ENCODE measurements around the gene CMBL. TPM values are rescaled to one million over a fixed set of nuclear protein-coding genes. Genes with fewer than 3 reads are reported as not detected.

The CMBL gene
- total and polyA plus RNA-seq, 7 donors: 8.1 to 261 (median 21.3) TPM

DNA sequence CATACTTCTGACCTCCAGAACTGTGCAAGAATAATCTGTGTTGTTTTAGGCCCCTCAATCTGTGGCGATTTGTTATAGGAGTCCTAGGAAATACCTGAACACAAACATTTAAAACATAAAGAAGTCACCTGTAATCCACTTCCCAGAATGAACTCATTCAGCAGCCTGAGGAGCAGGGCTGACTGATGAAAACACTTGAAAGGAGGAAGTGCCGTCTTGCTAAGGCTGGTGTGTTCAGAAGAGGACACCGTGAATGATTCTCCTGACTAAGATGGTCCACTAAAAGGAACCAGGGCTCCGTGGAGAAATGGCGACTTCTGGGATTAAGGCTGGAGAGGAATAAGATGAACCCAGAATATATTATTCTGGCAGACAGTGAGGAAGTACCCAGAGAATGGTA lies 27.1 kb upstream of the CMBL start:
- Histone ChIP-seq H3K27me3 (no peaks in the 10 kb centered on the region), H3K4me1 (peaks cover 0 to 50% (median 43%) of the 10 kb centered on the region in 4 donors), H3K4me3 (no peak overlapping the region), H3K9me3 (no peaks in the 10 kb centered on the region), H3K36me3 (no peaks in the 10 kb centered on the region), H3K27ac (no peak overlapping the region)
- TF ChIP-seq CTCF (IDR thresholded peaks at IDR 0.05): no peak
- no peak for TF ChIP-seq POLR2A (IDR thresholded peaks at IDR 0.05)
- TF ChIP-seq EP300 (IDR thresholded peaks at IDR 0.05): no peak
- no peak for TF ChIP-seq POLR2AphosphoS5 (IDR thresholded peaks at IDR 0.05)
- intact Hi-C loops (cut with DNase I): loop anchor here (10.0 kb wide), 1 partner anchor 50 kb away; no protein-coding TSS in a partner anchor
- no peak for DNase-seq
- 71 to 89% methylated on average over 5 of the region's 5 CpGs for WGBS, 2 donors

DNA sequence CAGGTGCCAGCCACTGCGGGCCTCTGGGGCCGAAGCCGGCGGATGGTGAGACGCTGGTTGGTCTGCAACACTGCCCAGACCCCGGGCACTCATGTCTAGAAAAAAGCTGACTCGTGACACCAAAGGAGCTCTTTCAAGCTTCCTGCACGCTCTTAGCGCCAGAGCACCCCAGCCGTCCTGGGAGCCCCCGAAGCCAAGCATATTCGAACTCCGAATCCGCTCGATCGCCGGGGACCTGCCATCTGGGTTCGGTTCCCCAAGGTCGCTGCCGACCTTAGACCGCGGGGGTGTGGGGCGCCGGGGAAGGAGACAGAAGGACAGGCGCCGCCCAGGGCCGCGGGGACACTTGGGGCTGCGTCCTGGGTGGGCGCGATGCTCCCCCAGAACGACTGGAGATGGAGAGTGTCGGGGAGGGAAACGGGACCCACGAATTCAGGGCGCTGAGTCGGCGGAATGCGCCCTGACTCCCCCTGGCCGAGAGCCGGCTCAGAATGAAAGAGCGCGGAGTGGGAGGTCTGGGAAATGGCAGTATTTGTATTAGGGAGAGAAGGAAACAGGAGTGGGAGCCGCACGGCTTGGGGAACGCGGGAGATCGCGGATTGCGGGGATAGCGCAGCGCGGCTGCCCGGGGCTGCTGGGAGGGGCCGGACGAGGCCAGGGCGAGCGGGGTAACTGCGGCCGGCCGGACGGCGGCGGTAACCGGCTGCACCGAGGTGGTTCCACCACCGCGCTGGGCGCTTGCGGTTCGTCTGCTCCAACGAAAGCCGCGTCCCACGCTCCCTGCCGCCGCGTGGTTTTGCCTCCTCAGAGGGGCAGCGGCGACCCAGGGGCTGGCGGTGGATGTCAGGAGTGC lies 25.7 kb upstream of the CMBL start:
- TF ChIP-seq CTCF (IDR thresholded peaks at IDR 0.05) (peak in 2 of 4 experiments; percentile 12 to 13), EP300 (IDR thresholded peaks at IDR 0.05) (no peak), POLR2A (IDR thresholded peaks at IDR 0.05) (no peak)
- peak overlapping the region; percentile 35 to 73 (median 64) for H3K4me3 ChIP-seq
- peak overlapping the region; percentile 0 to 66 (median 40) for H3K27ac ChIP-seq
- intact Hi-C loops (cut with DNase I): loop anchor here (10.0 kb wide), 1 partner anchor 49 kb away; no protein-coding TSS in a partner anchor
- no peaks in the 10 kb centered on the region for H3K27me3 ChIP-seq
- WGBS, 2 donors: 2 to 3% methylated on average over 81 of the region's 81 CpGs
- H3K4me1 ChIP-seq: peaks cover 0 to 56% (median 49%) of the 10 kb centered on the region in 4 donors
- DNase-seq: no peak
- H3K36me3 ChIP-seq: no peaks in the 10 kb centered on the region
- H3K9me3 ChIP-seq: no peaks in the 10 kb centered on the region

- Histone ChIP-seq H3K4me1 (peaks cover 0 to 56% (median 49%) of the 10 kb centered on the region in 4 donors), H3K9me3 (no peaks in the 10 kb centered on the region), H3K27me3 (no peaks in the 10 kb centered on the region), H3K4me3 (no peak overlapping the region), H3K36me3 (no peaks in the 10 kb centered on the region), H3K27ac (peak overlapping the region in 1 of 4 donors; percentile 63)
- WGBS, 2 donors: 93% methylated on average over 5 of the region's 5 CpGs
- intact Hi-C loops (cut with DNase I): loop anchor here (10.0 kb wide), 1 partner anchor 48 kb away; no protein-coding TSS in a partner anchor
- TF ChIP-seq CTCF (IDR thresholded peaks at IDR 0.05) (no peak), EP300 (IDR thresholded peaks at IDR 0.05) (no peak), POLR2AphosphoS5 (IDR thresholded peaks at IDR 0.05) (no peak), POLR2A (IDR thresholded peaks at IDR 0.05) (no peak)
- DNase-seq: no peak
Observed at GRCh38 chr5:10332301-10332700, 24.6 kb upstream of the CMBL start.

DNA sequence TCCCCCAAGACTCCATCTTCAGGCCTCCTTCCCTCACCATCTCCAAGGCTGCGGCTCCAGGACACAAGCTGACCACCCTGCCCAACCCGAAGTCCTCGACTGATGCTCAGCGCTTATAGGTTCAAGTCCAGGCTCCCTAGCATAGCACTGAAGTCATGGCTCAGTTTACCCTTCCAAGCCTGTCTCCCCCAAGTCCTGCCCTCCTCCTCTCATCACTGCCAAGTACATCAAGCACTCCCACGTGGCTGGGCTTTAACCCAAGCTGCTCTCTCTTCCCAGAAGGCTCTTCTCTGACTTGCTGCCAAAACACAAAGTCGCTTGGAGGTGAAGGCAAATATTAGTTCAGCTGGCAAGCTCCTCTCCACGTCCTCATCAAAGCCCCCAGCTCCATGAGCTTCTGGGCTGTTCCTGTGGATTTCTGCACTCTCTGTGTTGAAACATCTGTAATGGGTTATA lies 23.7 kb upstream of the CMBL start:
- Histone ChIP-seq H3K4me1 (peaks cover 0 to 56% (median 49%) of the 10 kb centered on the region in 4 donors), H3K9me3 (no peaks in the 10 kb centered on the region), H3K27me3 (no peaks in the 10 kb centered on the region), H3K27ac (peak overlapping the region; percentile 33 to 70 (median 66)), H3K36me3 (no peaks in the 10 kb centered on the region), H3K4me3 (no peak overlapping the region)
- TF ChIP-seq POLR2AphosphoS5 (IDR thresholded peaks at IDR 0.05) (peak in 1 of 4 donors; percentile 35), POLR2A (IDR thresholded peaks at IDR 0.05) (no peak)
- DNase-seq: peak; percentile 86
- WGBS, 2 donors: 52 to 68% methylated on average over 7 of the region's 7 CpGs
- intact Hi-C loops (cut with DNase I): loop anchor here (10.0 kb wide), 1 partner anchor 47 kb away; no protein-coding TSS in a partner anchor
